ENCODE data around the gene PURB. TPM values are rescaled to one million over a fixed set of nuclear protein-coding genes. Genes with fewer than 3 reads are reported as not detected.

Gene PURB
- polyA plus RNA-seq, 1 donor (not counting 4 experiments of a cell fraction or from before 2014, with no cell fraction given): 7.7 TPM

DNA sequence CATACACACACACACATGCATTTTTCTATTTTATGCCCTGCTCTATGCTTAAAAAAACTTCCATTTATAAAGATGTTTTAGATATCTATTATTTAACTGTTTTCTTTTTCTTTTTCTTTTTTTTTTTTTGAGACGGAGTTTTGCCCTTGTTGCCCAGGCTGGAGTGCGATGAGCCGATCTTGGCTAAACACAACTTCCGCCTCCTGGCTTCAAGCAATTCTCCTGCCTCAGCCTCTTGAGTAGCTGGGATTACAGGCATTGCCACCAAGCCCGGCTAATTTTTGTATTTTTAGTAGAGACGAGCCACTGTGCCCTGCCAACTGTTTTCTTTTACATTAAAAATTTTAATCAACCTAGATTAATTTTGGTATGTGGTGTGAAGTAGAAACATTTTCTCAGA is 45.6 kb upstream of the PURB start:
- FAIRE-seq (no peak), DNase-seq (ENCODE audit: low read depth, low spot score) (no peak)
- Histone ChIP-seq H3K4me2 (ENCODE audit: control insufficient read depth, extremely low read depth, insufficient read depth, low read depth, low read length) (no peak overlapping the region), H3K9me3 (ENCODE audit: control insufficient read depth, low read depth, low read length) (no peaks in the 10 kb centered on the region), H2AFZ (ENCODE audit: control insufficient read depth, low read length) (no peak overlapping the region), H3K27ac (ENCODE audit: control insufficient read depth, insufficient read depth, low read length) (no peak overlapping the region), H3K36me3 (ENCODE audit: control insufficient read depth in 2 of 2, extremely low read depth in 1 of 2, insufficient read depth in 2 of 2, low read length in 2 of 2) (no peaks in the 10 kb centered on the region), H3K9me1 (ENCODE audit: control insufficient read depth, extremely low read depth, insufficient read depth, low read length) (no peaks in the 10 kb centered on the region), H3K79me2 (ENCODE audit: control insufficient read depth, insufficient read depth, low read length) (no peaks in the 10 kb centered on the region), H3K4me3 (ENCODE audit: control insufficient read depth in 2 of 3, extremely low read depth in 1 of 3, insufficient read depth in 2 of 3, low read depth in 1 of 3, low read length in 3 of 3) (no peak overlapping the region), H4K20me1 (ENCODE audit: control insufficient read depth, extremely low read depth, insufficient read depth, low read length) (no peaks in the 10 kb centered on the region), H3K27me3 (ENCODE audit: control insufficient read depth, extremely low read depth, insufficient read depth, low read length) (no peaks in the 10 kb centered on the region), H3K9ac (ENCODE audit: control insufficient read depth, extremely low read depth, insufficient read depth, low read length) (no peak overlapping the region), H3K4me1 (ENCODE audit: control insufficient read depth, extremely low read depth, insufficient read depth, low read length) (no peaks in the 10 kb centered on the region)
- no peak for TF ChIP-seq EZH2 (IDR thresholded peaks at IDR 0.05; ENCODE audit: low read length)
- TF ChIP-seq, protein P1, sequence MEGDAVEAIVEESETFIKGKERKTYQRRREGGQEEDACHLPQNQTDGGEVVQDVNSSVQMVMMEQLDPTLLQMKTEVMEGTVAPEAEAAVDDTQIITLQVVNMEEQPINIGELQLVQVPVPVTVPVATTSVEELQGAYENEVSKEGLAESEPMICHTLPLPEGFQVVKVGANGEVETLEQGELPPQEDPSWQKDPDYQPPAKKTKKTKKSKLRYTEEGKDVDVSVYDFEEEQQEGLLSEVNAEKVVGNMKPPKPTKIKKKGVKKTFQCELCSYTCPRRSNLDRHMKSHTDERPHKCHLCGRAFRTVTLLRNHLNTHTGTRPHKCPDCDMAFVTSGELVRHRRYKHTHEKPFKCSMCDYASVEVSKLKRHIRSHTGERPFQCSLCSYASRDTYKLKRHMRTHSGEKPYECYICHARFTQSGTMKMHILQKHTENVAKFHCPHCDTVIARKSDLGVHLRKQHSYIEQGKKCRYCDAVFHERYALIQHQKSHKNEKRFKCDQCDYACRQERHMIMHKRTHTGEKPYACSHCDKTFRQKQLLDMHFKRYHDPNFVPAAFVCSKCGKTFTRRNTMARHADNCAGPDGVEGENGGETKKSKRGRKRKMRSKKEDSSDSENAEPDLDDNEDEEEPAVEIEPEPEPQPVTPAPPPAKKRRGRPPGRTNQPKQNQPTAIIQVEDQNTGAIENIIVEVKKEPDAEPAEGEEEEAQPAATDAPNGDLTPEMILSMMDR (optimal IDR thresholded peaks at IDR 0.05 in 1 of 3, IDR thresholded peaks at IDR 0.05 in 1 of 3, conservative IDR thresholded peaks at IDR 0.05 in 1 of 3; ENCODE audit: extremely low read depth in 1 of 3, insufficient read depth in 2 of 3, low read length in 3 of 3): no peak
- dilution Hi-C loops (cut with MboI; ENCODE audit: extremely low pct_ligation_motif_present, low sequenced_read_pairs): no loop called here

DNA sequence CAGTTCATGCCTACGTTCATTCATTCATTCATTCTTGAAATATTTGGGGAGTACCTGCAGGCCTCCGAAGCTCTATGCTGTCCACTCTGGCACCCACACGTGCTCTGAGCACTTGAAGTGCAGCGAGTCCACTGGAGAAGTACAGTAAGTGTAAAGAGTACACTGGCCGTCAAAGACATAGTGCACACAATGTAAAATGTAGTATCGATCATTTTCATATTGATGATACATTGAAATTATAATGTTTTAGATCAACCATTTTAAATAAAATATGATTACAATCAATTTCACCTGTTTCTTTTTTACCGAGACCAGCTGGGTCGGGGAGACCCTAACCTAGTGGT is 37.0 kb upstream of the PURB start:
- TF ChIP-seq EZH2 (IDR thresholded peaks at IDR 0.05; ENCODE audit: low read length): no peak
- H3K36me3 ChIP-seq (ENCODE audit: control insufficient read depth in 2 of 2, extremely low read depth in 1 of 2, insufficient read depth in 2 of 2, low read length in 2 of 2): no peaks in the 10 kb centered on the region
- no peak overlapping the region for H3K4me3 ChIP-seq (ENCODE audit: control insufficient read depth in 2 of 3, extremely low read depth in 1 of 3, insufficient read depth in 2 of 3, low read depth in 1 of 3, low read length in 3 of 3)
- no peaks in the 10 kb centered on the region for H3K79me2 ChIP-seq (ENCODE audit: control insufficient read depth, insufficient read depth, low read length)
- no peaks in the 10 kb centered on the region for H3K9me1 ChIP-seq (ENCODE audit: control insufficient read depth, extremely low read depth, insufficient read depth, low read length)
- FAIRE-seq (no peak), DNase-seq (ENCODE audit: low read depth, low spot score) (no peak)
- no peaks in the 10 kb centered on the region for H3K9me3 ChIP-seq (ENCODE audit: control insufficient read depth, low read depth, low read length)
- H2AFZ ChIP-seq (ENCODE audit: control insufficient read depth, low read length): no peak overlapping the region
- H3K27ac ChIP-seq (ENCODE audit: control insufficient read depth, insufficient read depth, low read length): no peak overlapping the region
- no peak overlapping the region for H3K9ac ChIP-seq (ENCODE audit: control insufficient read depth, extremely low read depth, insufficient read depth, low read length)
- H4K20me1 ChIP-seq (ENCODE audit: control insufficient read depth, extremely low read depth, insufficient read depth, low read length): no peaks in the 10 kb centered on the region
- no peaks in the 10 kb centered on the region for H3K4me1 ChIP-seq (ENCODE audit: control insufficient read depth, extremely low read depth, insufficient read depth, low read length)
- dilution Hi-C loops (cut with MboI; ENCODE audit: extremely low pct_ligation_motif_present, low sequenced_read_pairs): no loop called here
- no peaks in the 10 kb centered on the region for H3K27me3 ChIP-seq (ENCODE audit: control insufficient read depth, extremely low read depth, insufficient read depth, low read length)
- H3K4me2 ChIP-seq (ENCODE audit: control insufficient read depth, extremely low read depth, insufficient read depth, low read depth, low read length): no peak overlapping the region

DNA sequence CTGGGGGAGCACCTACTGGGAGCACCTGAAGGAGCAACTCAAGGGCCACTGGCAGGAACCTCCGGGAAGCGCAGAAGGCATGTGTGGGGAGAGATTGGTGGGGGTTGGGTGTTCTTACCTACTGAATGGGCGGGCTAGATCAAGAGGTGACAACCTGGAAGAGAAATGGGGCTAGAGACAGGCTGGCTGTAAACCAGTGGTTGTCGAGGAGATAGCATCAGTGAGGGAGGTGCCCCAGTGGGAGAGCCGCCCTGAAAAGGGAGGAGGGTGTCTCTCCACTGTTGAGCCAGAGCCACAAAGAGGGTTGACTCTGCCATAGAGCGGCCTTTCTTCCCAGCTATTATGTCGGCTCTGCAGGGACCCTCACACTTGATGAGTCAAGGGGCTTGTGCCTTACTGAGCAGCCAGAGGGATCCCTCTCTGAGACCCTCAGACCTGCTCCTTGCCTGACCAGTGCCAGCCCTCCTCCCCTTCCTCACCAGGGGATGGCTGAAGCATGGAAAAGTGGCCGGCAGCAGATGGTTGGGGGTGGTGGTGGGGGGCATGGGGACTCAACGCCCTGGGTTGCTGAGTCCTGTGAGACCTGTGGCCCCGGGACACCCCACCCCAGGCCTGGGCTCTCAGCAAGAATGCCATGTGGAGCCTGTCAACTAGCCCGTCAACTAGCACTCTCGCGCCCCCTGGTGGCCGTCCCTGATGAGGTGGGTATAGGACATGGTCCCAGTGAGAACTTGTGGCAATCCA is 36.4 kb upstream of the PURB start:
- no peaks in the 10 kb centered on the region for H4K20me1 ChIP-seq (ENCODE audit: control insufficient read depth, extremely low read depth, insufficient read depth, low read length)
- no peaks in the 10 kb centered on the region for H3K9me1 ChIP-seq (ENCODE audit: control insufficient read depth, extremely low read depth, insufficient read depth, low read length)
- peak; percentile 61 for FAIRE-seq
- H3K27me3 ChIP-seq (ENCODE audit: control insufficient read depth, extremely low read depth, insufficient read depth, low read length): no peaks in the 10 kb centered on the region
- H3K4me2 ChIP-seq (ENCODE audit: control insufficient read depth, extremely low read depth, insufficient read depth, low read depth, low read length): no peak overlapping the region
- no peak overlapping the region for H3K4me3 ChIP-seq (ENCODE audit: control insufficient read depth in 2 of 3, extremely low read depth in 1 of 3, insufficient read depth in 2 of 3, low read depth in 1 of 3, low read length in 3 of 3)
- H3K4me1 ChIP-seq (ENCODE audit: control insufficient read depth, extremely low read depth, insufficient read depth, low read length): no peaks in the 10 kb centered on the region
- no peaks in the 10 kb centered on the region for H3K79me2 ChIP-seq (ENCODE audit: control insufficient read depth, insufficient read depth, low read length)
- no peaks in the 10 kb centered on the region for H3K36me3 ChIP-seq (ENCODE audit: control insufficient read depth in 2 of 2, extremely low read depth in 1 of 2, insufficient read depth in 2 of 2, low read length in 2 of 2)
- H2AFZ ChIP-seq (ENCODE audit: control insufficient read depth, low read length): peak overlapping the region; percentile 65
- TF ChIP-seq, protein P1 (optimal IDR thresholded peaks at IDR 0.05 in 1 of 3, IDR thresholded peaks at IDR 0.05 in 1 of 3, conservative IDR thresholded peaks at IDR 0.05 in 1 of 3; ENCODE audit: extremely low read depth in 1 of 3, insufficient read depth in 2 of 3, low read length in 3 of 3): peak; percentile 76 to 96 (median 83)
- TF ChIP-seq EZH2 (IDR thresholded peaks at IDR 0.05; ENCODE audit: low read length): no peak
- H3K9ac ChIP-seq (ENCODE audit: control insufficient read depth, extremely low read depth, insufficient read depth, low read length): no peak overlapping the region
- dilution Hi-C loops (cut with MboI; ENCODE audit: extremely low pct_ligation_motif_present, low sequenced_read_pairs): no loop called here
- DNase-seq (ENCODE audit: low read depth, low spot score): peak; percentile 38
- H3K9me3 ChIP-seq (ENCODE audit: control insufficient read depth, low read depth, low read length): no peaks in the 10 kb centered on the region
- H3K27ac ChIP-seq (ENCODE audit: control insufficient read depth, insufficient read depth, low read length): no peak overlapping the region
